Astrocyte of the spinal cord (primary cell): ENCODE data around the gene SLC4A4.

Source experiments
- DNase-seq: peaks from one replicate; pipeline ENCODE4 v3.0.0; 2011; ENCODE audit warnings: low read depth, low spot score
- H3K4me3 ChIP-seq: 2 replicates; pipeline ENCODE4 v1.5.1; 2011; ENCODE audit warnings: low read depth, mild to moderate bottlenecking, low read length, moderate library complexity
- in situ Hi-C: cut with HindIII; loops from 2 replicates; pipeline ENCODE4 v1.10.0; 2017; ENCODE audit warnings: low sequenced_read_pairs
- TF ChIP-seq, protein P1 (sequence below): IDR thresholded peaks from 2 replicates; pipeline ENCODE4 v1.5.1; 2012; ENCODE audit warnings: low read depth, mild to moderate bottlenecking, low read length, inconsistent platforms

SLC4A4 gene

DNA sequence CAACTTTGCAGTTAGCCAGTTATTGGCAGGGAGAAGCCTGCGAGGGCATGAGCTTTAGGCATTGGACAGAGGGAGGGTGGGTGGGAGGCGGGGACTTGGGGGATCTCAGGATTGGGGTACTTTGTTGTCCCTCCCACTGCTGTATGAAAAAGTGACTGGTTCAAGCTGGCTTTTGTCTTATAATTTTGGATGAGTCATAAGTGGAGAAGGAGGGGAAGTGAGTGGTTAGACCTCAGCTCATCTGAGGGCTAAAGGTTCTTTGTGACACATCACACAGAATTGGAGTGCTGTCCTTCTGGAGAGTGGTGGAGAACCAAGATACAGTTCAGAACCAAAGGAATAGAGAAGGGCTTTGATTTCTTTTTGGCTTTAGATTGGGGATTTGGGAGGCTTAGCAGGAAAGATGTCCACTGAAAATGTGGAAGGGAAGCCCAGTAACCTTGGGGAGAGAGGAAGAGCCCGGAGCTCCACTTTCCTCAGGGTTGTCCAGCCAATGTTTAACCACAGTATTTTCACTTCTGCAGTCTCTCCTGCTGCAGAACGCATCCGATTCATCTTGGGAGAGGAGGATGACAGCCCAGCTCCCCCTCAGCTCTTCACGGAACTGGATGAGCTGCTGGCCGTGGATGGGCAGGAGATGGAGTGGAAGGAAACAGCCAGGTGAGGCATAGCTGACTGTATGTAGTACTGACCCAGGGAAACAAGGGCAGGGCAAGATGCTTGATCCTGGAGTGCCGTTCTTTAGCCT lies at the start of gene SLC4A4:
TSS of gene SLC4A4 (plus strand) at position 175 of the 748 bp plus-strand sequence.
- H3K4me3 ChIP-seq: no peak within 1 kb of the TSS
- TF ChIP-seq, protein P1, sequence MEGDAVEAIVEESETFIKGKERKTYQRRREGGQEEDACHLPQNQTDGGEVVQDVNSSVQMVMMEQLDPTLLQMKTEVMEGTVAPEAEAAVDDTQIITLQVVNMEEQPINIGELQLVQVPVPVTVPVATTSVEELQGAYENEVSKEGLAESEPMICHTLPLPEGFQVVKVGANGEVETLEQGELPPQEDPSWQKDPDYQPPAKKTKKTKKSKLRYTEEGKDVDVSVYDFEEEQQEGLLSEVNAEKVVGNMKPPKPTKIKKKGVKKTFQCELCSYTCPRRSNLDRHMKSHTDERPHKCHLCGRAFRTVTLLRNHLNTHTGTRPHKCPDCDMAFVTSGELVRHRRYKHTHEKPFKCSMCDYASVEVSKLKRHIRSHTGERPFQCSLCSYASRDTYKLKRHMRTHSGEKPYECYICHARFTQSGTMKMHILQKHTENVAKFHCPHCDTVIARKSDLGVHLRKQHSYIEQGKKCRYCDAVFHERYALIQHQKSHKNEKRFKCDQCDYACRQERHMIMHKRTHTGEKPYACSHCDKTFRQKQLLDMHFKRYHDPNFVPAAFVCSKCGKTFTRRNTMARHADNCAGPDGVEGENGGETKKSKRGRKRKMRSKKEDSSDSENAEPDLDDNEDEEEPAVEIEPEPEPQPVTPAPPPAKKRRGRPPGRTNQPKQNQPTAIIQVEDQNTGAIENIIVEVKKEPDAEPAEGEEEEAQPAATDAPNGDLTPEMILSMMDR: no peak
- in situ Hi-C loops: no loop called here
- DNase-seq: peak; percentile 72

DNA sequence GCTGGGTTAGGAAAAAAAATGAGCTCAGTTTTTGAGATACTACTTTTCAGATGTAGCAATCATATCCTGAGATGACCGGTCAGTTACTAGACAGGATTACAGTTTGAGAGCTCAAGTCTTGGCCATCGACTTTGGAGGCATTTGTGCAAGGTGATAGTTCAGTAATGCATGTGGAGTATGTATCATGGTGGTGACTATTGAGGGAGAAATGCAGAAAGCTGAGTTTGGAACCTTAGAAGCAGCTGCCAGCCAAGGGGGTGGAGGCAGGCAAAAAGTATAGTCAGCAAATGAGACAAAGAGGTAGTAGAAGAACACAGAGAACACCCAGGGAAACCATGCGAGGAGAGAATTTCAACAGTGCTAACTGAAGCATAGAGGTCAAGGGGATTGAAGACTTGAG lies 48.7 kb upstream of the SLC4A4 start:
- H3K4me3 ChIP-seq: no peak overlapping the region
- in situ Hi-C loops: no loop called here
- DNase-seq: peak; percentile 63
- TF ChIP-seq, protein P1: no peak

DNA sequence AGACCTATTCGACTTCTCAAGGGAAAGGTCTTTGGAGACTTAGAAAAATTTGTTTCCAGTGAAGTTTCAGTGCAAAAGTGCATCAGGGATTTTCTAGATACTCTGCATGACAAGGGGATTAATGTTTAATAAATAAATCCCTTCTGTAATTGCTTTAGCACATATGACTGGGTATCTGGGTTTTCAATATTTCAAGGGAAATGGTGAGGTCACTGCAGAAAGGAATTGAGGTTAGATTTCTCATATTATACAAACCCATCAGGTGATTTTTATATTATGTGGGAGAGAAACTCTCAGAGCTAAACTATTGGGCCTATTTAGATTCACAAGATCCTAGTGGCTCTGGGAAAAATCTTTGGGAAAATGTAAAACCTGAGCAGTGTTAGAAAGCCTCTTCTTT lies 48.3 kb upstream of the SLC4A4 start:
- TF ChIP-seq, protein P1: no peak
- H3K4me3 ChIP-seq: no peak overlapping the region
- no peak for DNase-seq
- in situ Hi-C loops: no loop called here

DNA sequence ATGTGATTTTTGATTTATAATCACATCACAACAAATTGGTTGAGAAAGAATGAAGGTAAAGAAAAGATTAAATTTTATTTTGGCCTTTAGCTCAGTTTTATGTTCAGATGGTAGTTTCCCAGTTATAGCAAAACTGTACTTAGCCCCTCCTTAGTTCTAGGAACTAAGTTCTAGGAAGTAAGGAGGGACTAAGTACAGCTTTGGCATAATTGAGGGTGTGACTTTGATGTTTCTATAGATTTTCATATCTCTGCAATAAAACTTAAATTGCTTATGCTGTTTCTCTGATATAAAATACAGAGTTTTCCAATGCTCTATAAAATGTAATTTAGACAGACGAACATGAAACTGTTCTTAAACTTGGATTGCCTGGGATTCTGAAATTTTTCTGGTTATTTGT lies 46.6 kb upstream of the SLC4A4 start:
- in situ Hi-C loops: no loop called here
- DNase-seq: no peak
- H3K4me3 ChIP-seq: no peak overlapping the region
- TF ChIP-seq, protein P1: no peak

DNA sequence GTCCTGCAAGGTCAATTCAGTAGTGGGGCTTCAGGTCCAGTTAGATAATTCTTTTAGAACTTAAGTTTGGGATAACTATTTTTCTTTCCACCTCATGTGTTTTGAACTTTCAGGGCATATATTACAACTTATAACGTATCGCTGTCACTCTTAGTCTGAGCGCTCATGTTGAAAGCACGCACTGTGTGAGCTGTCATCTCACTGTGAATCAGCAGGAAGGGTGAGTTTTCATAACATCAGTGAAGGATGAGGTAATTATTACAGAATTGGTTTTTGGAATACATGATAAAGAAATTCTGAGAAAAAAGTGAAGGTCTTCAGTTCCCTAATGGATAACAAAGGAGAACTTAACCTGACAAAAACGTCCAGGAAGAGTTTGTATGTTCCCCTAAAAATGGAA lies 45.1 kb upstream of the SLC4A4 start:
- in situ Hi-C loops: no loop called here
- DNase-seq: peak; percentile 62
- TF ChIP-seq, protein P1: no peak
- no peak overlapping the region for H3K4me3 ChIP-seq

DNA sequence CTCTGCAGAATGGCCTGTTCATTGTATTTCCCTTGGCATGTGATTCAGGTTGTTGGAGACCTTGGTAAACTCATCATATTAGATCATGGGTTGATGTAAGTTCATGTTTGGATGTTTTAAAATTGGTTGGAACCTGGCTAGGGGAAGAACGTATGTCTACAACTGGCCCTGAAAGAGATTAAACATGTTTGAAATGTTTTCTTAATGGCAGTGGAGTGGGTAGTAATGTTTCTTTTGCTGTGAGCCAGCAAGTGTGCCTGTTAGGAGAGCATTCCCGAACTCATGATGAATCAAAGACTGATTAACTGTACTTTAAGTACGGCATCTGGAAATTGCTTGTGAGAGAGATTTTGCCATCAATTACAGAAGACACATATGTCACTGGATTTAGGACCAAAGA lies 44.5 kb upstream of the SLC4A4 start:
- in situ Hi-C loops: no loop called here
- TF ChIP-seq, protein P1: no peak
- peak; percentile 40 for DNase-seq
- H3K4me3 ChIP-seq: no peak overlapping the region

DNA sequence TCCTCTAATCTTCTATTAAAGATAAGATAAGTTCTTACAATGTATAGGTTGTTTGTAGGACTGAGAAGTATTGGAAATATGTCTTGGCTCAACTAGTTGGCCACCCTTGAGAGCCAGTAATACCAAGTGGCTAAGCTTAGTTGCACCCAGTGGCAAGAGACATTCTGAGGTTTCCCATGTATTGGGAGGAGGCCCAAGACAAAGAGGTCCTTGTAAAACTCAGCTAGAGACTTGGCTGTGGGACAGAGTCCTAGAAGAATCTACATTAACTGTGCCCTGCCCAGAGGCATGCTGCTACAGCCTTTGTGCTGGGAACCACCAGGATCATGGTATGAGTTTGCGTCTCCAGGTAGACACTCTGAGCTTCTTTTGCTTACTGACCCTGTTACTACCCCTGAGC lies 41.9 kb upstream of the SLC4A4 start:
- peak; percentile 38 for DNase-seq
- TF ChIP-seq, protein P1: no peak
- no peak overlapping the region for H3K4me3 ChIP-seq
- in situ Hi-C loops: no loop called here
